ENCODE data around the gene FBH1.

FBH1 gene

GRCh38 chr10:5889624-5890451 lies at the start of gene FBH1, which contains the start of gene ANKRD16:
TSS of gene FBH1 (plus strand) at chr10:5890243. CDS start at chr10:5890346, 103 bp downstream.
TSS of gene ANKRD16 (minus strand) at chr10:5889893. CDS start at chr10:5889354, 539 bp downstream.
- Histone ChIP-seq H3K27me3 (ENCODE audit: insufficient read depth, low read length, poor library complexity) (no peaks in the 10 kb centered on the region), H3K9me3 (ENCODE audit: insufficient read depth, low read length, severe bottlenecking) (no peaks in the 10 kb centered on the region), H2AFZ (ENCODE audit: low read depth, low read length) (peak within 1 kb of the TSS; percentile 92), H3K4me3 (ENCODE audit: low read depth in 1 of 2, low read length in 2 of 2) (peak within 1 kb of the TSS; percentile 76 to 96), H3K27ac (ENCODE audit: low read length) (peak within 1 kb of the TSS; percentile 70), H3K36me3 (ENCODE audit: insufficient read depth, low read length) (peaks cover 48% of the 10 kb centered on the region), H3K79me2 (ENCODE audit: insufficient read depth, low read length) (peaks cover 62% of the 10 kb centered on the region), H4K20me1 (ENCODE audit: insufficient read depth, low read length) (peaks cover 37% of the 10 kb centered on the region), H3K4me1 (ENCODE audit: insufficient read depth, low read length) (peaks cover 40% of the 10 kb centered on the region), H3K4me2 (ENCODE audit: insufficient read depth, low read length) (peak within 1 kb of the TSS; percentile 95), H3K9ac (ENCODE audit: low read depth, low read length) (peak within 1 kb of the TSS; percentile 87)
- DNase-seq (peak; percentile 98), ATAC-seq (ENCODE audit: insufficient read depth, low read depth) (peak; percentile 86)
- TF ChIP-seq CTCF (IDR thresholded peaks at IDR 0.05; ENCODE audit: borderline replicate concordance, extremely low read depth, low read length, poor library complexity, severe bottlenecking) (no peak), EZH2 (IDR thresholded peaks at IDR 0.05; ENCODE audit: borderline replicate concordance, low read depth, low read length, severe bottlenecking) (no peak)

- H3K4me2 ChIP-seq (ENCODE audit: insufficient read depth, low read length), result no peak overlapping the region
- no peaks in the 10 kb centered on the region for H4K20me1 ChIP-seq (ENCODE audit: insufficient read depth, low read length)
- H3K4me3 ChIP-seq (ENCODE audit: low read depth in 1 of 2, low read length in 2 of 2), result no peak overlapping the region
- no peak overlapping the region for H3K9ac ChIP-seq (ENCODE audit: low read depth, low read length)
- no peaks in the 10 kb centered on the region for H3K4me1 ChIP-seq (ENCODE audit: insufficient read depth, low read length)
- no peak for TF ChIP-seq EZH2 (IDR thresholded peaks at IDR 0.05; ENCODE audit: borderline replicate concordance, low read depth, low read length, severe bottlenecking)
- TF ChIP-seq CTCF (IDR thresholded peaks at IDR 0.05; ENCODE audit: borderline replicate concordance, extremely low read depth, low read length, poor library complexity, severe bottlenecking), result no peak
- DNase-seq (no peak), ATAC-seq (ENCODE audit: insufficient read depth, low read depth) (no peak)
- H3K27me3 ChIP-seq (ENCODE audit: insufficient read depth, low read length, poor library complexity), result no peaks in the 10 kb centered on the region
- no peak overlapping the region for H2AFZ ChIP-seq (ENCODE audit: low read depth, low read length)
- H3K36me3 ChIP-seq (ENCODE audit: insufficient read depth, low read length), result no peaks in the 10 kb centered on the region
- no peaks in the 10 kb centered on the region for H3K9me3 ChIP-seq (ENCODE audit: insufficient read depth, low read length, severe bottlenecking)
- H3K79me2 ChIP-seq (ENCODE audit: insufficient read depth, low read length), result no peaks in the 10 kb centered on the region
- H3K27ac ChIP-seq (ENCODE audit: low read length), result no peak overlapping the region
These were observed 49.4 kb upstream of the FBH1 start for GRCh38 chr10:5840314-5841307.

GRCh38 chr10:5841965-5842364 lies 48.1 kb upstream of the FBH1 start:
- no peaks in the 10 kb centered on the region for H4K20me1 ChIP-seq (ENCODE audit: insufficient read depth, low read length)
- no peak for ATAC-seq (ENCODE audit: insufficient read depth, low read depth)
- no peak overlapping the region for H3K4me2 ChIP-seq (ENCODE audit: insufficient read depth, low read length)
- TF ChIP-seq CTCF (IDR thresholded peaks at IDR 0.05; ENCODE audit: borderline replicate concordance, extremely low read depth, low read length, poor library complexity, severe bottlenecking), result no peak
- no peak for TF ChIP-seq EZH2 (IDR thresholded peaks at IDR 0.05; ENCODE audit: borderline replicate concordance, low read depth, low read length, severe bottlenecking)
- H3K9ac ChIP-seq (ENCODE audit: low read depth, low read length), result no peak overlapping the region
- H3K27me3 ChIP-seq (ENCODE audit: insufficient read depth, low read length, poor library complexity), result no peaks in the 10 kb centered on the region
- no peak overlapping the region for H3K27ac ChIP-seq (ENCODE audit: low read length)
- H3K4me3 ChIP-seq (ENCODE audit: low read depth in 1 of 2, low read length in 2 of 2), result no peak overlapping the region
- no peaks in the 10 kb centered on the region for H3K79me2 ChIP-seq (ENCODE audit: insufficient read depth, low read length)
- H2AFZ ChIP-seq (ENCODE audit: low read depth, low read length), result no peak overlapping the region
- H3K36me3 ChIP-seq (ENCODE audit: insufficient read depth, low read length), result no peaks in the 10 kb centered on the region
- H3K4me1 ChIP-seq (ENCODE audit: insufficient read depth, low read length), result no peaks in the 10 kb centered on the region
- DNase-seq, result no peak
- H3K9me3 ChIP-seq (ENCODE audit: insufficient read depth, low read length, severe bottlenecking), result no peaks in the 10 kb centered on the region

Data from DND-41 (cell line).